Measurements from ENCODE around the gene VCAN. TPM values are rescaled to one million over a fixed set of nuclear protein-coding genes. Genes with fewer than 3 reads are reported as not detected.

The VCAN gene
- polyA plus RNA-seq, 2 of the 4 experiments (the other 2 are of a cell fraction), result 26.0 to 42.0 TPM

DNA sequence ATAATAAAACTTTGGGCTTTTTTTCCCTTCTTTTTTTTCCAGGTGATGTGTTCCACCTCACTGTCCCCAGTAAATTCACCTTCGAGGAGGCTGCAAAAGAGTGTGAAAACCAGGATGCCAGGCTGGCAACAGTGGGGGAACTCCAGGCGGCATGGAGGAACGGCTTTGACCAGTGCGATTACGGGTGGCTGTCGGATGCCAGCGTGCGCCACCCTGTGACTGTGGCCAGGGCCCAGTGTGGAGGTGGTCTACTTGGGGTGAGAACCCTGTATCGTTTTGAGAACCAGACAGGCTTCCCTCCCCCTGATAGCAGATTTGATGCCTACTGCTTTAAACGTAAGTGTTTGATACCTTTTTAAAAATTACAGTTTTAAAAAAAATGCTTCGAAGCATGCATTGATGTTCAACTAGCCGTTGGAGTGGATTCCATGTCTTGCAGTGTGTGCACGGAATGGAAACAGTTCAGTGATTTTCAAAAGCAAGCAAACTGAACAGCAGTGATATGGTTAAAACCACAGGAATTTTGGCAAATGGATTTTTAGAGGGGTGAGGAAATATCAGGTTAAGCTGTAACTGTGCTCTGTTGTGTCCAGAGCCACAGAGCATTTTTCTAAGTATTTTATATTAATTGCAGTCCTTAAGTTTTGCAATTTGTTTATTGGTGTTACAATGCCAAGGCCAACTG is 40.7 kb downstream of the VCAN start:
- no peak for TF ChIP-seq MAFK (IDR thresholded peaks at IDR 0.05; ENCODE audit: partially characterized antibody)
- no peak for TF ChIP-seq NFE2L2 (conservative IDR thresholded peaks at IDR 0.05; ENCODE audit: low read length)
- TF ChIP-seq, protein P1, sequence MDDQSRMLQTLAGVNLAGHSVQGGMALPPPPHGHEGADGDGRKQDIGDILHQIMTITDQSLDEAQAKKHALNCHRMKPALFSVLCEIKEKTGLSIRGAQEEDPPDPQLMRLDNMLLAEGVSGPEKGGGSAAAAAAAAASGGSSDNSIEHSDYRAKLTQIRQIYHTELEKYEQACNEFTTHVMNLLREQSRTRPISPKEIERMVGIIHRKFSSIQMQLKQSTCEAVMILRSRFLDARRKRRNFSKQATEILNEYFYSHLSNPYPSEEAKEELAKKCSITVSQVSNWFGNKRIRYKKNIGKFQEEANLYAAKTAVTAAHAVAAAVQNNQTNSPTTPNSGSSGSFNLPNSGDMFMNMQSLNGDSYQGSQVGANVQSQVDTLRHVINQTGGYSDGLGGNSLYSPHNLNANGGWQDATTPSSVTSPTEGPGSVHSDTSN (IDR thresholded peaks at IDR 0.05), result no peak
- TF ChIP-seq POLR2AphosphoS2 (conservative IDR thresholded peaks at IDR 0.05; ENCODE audit: low read length), result no peak
- no peak for TF ChIP-seq RARB (CRISPR knock-in tag; IDR thresholded peaks at IDR 0.05)
- TF ChIP-seq, protein P2, sequence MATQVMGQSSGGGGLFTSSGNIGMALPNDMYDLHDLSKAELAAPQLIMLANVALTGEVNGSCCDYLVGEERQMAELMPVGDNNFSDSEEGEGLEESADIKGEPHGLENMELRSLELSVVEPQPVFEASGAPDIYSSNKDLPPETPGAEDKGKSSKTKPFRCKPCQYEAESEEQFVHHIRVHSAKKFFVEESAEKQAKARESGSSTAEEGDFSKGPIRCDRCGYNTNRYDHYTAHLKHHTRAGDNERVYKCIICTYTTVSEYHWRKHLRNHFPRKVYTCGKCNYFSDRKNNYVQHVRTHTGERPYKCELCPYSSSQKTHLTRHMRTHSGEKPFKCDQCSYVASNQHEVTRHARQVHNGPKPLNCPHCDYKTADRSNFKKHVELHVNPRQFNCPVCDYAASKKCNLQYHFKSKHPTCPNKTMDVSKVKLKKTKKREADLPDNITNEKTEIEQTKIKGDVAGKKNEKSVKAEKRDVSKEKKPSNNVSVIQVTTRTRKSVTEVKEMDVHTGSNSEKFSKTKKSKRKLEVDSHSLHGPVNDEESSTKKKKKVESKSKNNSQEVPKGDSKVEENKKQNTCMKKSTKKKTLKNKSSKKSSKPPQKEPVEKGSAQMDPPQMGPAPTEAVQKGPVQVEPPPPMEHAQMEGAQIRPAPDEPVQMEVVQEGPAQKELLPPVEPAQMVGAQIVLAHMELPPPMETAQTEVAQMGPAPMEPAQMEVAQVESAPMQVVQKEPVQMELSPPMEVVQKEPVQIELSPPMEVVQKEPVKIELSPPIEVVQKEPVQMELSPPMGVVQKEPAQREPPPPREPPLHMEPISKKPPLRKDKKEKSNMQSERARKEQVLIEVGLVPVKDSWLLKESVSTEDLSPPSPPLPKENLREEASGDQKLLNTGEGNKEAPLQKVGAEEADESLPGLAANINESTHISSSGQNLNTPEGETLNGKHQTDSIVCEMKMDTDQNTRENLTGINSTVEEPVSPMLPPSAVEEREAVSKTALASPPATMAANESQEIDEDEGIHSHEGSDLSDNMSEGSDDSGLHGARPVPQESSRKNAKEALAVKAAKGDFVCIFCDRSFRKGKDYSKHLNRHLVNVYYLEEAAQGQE (IDR thresholded peaks at IDR 0.05), result no peak
- no peak for TF ChIP-seq ELK1 (IDR thresholded peaks at IDR 0.05; ENCODE audit: low read depth, low read length)
- TF ChIP-seq EHMT2 (IDR thresholded peaks at IDR 0.05; ENCODE audit: low read depth), result no peak
- TF ChIP-seq, protein P3, sequence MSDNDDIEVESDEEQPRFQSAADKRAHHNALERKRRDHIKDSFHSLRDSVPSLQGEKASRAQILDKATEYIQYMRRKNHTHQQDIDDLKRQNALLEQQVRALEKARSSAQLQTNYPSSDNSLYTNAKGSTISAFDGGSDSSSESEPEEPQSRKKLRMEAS (IDR thresholded peaks at IDR 0.05), result no peak
- TF ChIP-seq RNF2 (IDR thresholded peaks at IDR 0.05; ENCODE audit: borderline replicate concordance, low read depth), result no peak
- no peak for TF ChIP-seq RCOR1 (IDR thresholded peaks at IDR 0.05; ENCODE audit: low read depth, low read length)
- no peak for TF ChIP-seq FOXS1 (CRISPR knock-in tag; IDR thresholded peaks at IDR 0.05)
- TF ChIP-seq HEYL (CRISPR knock-in tag; IDR thresholded peaks at IDR 0.05), result no peak
- TF ChIP-seq GATA3 (IDR thresholded peaks at IDR 0.05; ENCODE audit: borderline replicate concordance), result no peak
- no peak for TF ChIP-seq HES2 (IDR thresholded peaks at IDR 0.05)
- TF ChIP-seq, protein P4, sequence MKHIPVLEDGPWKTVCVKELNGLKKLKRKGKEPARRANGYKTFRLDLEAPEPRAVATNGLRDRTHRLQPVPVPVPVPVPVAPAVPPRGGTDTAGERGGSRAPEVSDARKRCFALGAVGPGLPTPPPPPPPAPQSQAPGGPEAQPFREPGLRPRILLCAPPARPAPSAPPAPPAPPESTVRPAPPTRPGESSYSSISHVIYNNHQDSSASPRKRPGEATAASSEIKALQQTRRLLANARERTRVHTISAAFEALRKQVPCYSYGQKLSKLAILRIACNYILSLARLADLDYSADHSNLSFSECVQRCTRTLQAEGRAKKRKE (CRISPR knock-in tag; IDR thresholded peaks at IDR 0.05; ENCODE audit: low read depth), result no peak
- no peak overlapping the region for H3K4me2 ChIP-seq
- FAIRE-seq (no peak), ATAC-seq (no peak), DNase-seq (ENCODE audit: low read depth in 1 of 2, low spot score in 1 of 2) (no peak)
- 74% methylated on average over 13 of the region's 13 CpGs for WGBS (ENCODE audit: missing lambda C conversion rate)
- H3K4me3 ChIP-seq, result no peak overlapping the region
- peaks cover 6% of the 10 kb centered on the region; the same call in 1 of the 3 replicates for H3K4me1 ChIP-seq
- H3K27ac ChIP-seq, result no peak overlapping the region
- no peaks in the 10 kb centered on the region for H3K9me3 ChIP-seq
- CTCF ChIA-PET, result interaction anchor here (0.7 kb wide), 1 partner anchor 871 kb away, joined by 3 read pairs; no protein-coding TSS in a partner anchor
- POLR2A ChIA-PET, result no interaction called here

GRCh38 chr5:83513081-83513480 is 41.5 kb downstream of the VCAN start:
- H3K4me2 ChIP-seq, result no peak overlapping the region
- no peak overlapping the region for H3K4me3 ChIP-seq
- H3K9me3 ChIP-seq, result no peaks in the 10 kb centered on the region
- CTCF ChIA-PET, result interaction anchor here (0.7 kb wide), 1 partner anchor 872 kb away, joined by 3 read pairs; no protein-coding TSS in a partner anchor
- DNase-seq (ENCODE audit: low read depth in 1 of 2, low spot score in 1 of 2) (no peak), FAIRE-seq (no peak), ATAC-seq (no peak)
- no peak overlapping the region for H3K27ac ChIP-seq
- TF ChIP-seq PHF8 (IDR thresholded peaks at IDR 0.05; ENCODE audit: borderline replicate concordance, low read depth), result no peak
- no peak for TF ChIP-seq CBX2 (IDR thresholded peaks at IDR 0.05; ENCODE audit: borderline replicate concordance, low read depth)
- no peak for TF ChIP-seq NR3C1 (IDR thresholded peaks at IDR 0.05)
- TF ChIP-seq RCOR1 (IDR thresholded peaks at IDR 0.05; ENCODE audit: low read depth, low read length), result no peak
- TF ChIP-seq EP300 (IDR thresholded peaks at IDR 0.05), result no peak
- no peak for TF ChIP-seq FOXS1 (CRISPR knock-in tag; IDR thresholded peaks at IDR 0.05)
- TF ChIP-seq EHF (CRISPR knock-in tag; IDR thresholded peaks at IDR 0.05), result no peak
- no peak for TF ChIP-seq JUN (IDR thresholded peaks at IDR 0.05)
- no peak for TF ChIP-seq ESRRA (IDR thresholded peaks at IDR 0.05; ENCODE audit: borderline replicate concordance, low read length)
- TF ChIP-seq FOSL2 (IDR thresholded peaks at IDR 0.05), result no peak
- TF ChIP-seq FOSL2 (CRISPR knock-in tag; IDR thresholded peaks at IDR 0.05), result no peak
- TF ChIP-seq, protein P5, sequence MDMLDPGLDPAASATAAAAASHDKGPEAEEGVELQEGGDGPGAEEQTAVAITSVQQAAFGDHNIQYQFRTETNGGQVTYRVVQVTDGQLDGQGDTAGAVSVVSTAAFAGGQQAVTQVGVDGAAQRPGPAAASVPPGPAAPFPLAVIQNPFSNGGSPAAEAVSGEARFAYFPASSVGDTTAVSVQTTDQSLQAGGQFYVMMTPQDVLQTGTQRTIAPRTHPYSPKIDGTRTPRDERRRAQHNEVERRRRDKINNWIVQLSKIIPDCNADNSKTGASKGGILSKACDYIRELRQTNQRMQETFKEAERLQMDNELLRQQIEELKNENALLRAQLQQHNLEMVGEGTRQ (IDR thresholded peaks at IDR 0.05), result no peak
- no peak for TF ChIP-seq NFE2L2 (conservative IDR thresholded peaks at IDR 0.05; ENCODE audit: low read length)
- TF ChIP-seq CEBPB (IDR thresholded peaks at IDR 0.05), result no peak
- H3K4me1 ChIP-seq, result peaks cover 6% of the 10 kb centered on the region; the same call in 1 of the 3 replicates
- WGBS (ENCODE audit: missing lambda C conversion rate), result 18% methylated on average over 1 of the region's 1 CpG
- POLR2A ChIA-PET, result no interaction called here
